Left kidney (tissue), 2 donors: Measurements from ENCODE around the gene EPHB2. TPM values are rescaled to one million over a fixed set of nuclear protein-coding genes. Genes with fewer than 3 reads are reported as not detected.
"Not testable (repeated sequence)": the region's sequence is repeated elsewhere in the genome, so short reads cannot be mapped to it uniquely, and the experiment has no call there.

ENCODE experiments used
- DNase-seq: peaks from one replicate; pipeline ENCODE4 v3.0.0-alpha.2; 2013
- polyA plus RNA-seq: library from polyadenylated mRNA; unstranded; fragments of 120-200 nt; gene quantifications from one replicate; pipeline ENCODE4 v1.2.1, GENCODE V29; 2013; ENCODE audit not compliant: insufficient read length

Gene EPHB2
- polyA plus RNA-seq, 1 donor = 11.5 TPM

DNA sequence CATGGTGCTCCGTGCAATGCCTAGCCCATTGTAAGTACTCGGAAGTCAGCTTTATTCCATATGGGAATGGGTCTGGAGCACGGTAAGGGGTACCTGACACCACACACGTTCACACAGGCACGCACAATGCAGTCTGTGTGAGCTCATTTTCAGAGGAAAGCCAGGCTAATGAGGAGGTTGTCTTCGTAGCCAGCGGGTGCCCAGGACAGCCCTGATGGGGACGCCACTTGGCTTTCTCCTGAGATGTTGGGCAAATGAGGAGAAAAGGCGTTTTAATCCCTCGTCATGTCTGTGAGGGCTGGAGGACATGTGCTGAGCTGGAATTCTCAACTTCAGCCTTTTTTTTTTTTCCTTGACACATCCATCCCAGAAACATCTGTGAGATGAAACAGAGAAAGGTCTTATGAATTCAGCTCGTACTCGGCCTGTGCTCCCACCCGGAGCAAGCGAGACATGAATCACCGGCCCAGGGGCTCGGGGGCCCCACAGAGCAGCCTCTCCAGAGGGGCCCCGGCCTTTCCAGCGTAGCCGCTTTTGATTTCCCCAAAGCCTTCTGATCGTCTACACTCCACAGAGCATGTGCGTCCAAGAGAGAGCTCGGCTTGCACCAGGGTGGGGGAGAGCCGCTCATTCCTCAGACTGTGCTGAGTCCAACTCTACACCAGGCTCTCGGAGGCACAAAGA lies 125.1 kb downstream of the EPHB2 start:
- no peak for DNase-seq

DNA sequence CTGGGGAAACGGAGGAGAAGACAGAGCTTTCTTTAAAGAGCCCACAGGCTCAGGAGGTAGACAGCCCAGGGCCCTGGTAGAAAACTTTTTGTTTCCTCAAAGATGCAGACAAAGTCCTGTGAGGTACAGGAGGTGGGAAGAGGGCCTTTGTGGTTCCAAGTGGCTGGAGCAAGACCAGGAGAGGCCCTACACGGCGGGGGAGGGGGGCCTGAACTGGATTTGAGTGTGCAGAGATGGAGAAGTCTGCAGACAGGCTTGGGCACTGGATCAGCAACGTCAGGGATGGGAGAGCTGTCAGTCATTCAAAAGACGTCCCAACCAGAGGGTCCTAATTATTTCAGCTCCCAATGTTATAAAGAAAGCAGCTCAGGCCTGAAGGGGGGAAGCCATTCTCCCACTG lies 126.2 kb downstream of the EPHB2 start:
- DNase-seq = no peak

DNA sequence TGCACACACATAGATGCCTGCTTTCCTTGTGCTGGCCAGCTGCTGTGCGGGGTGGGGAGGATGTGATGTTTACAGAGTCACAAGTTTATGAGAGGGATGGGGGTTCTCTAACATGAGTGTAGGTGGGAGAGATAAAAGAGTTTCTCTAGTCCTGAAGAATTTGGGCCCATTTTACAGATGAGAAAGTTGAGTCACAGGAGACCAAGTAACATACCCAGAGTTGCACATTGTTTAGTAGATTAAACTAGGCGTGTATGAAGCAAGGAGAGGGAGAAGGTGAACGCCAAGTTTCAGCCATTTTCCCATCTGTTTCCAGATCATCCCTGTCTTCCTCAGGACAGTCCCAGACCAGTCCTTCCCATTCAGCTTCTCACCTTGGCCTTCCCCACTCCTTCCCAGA lies 126.7 kb downstream of the EPHB2 start:
- DNase-seq = no peak

DNA sequence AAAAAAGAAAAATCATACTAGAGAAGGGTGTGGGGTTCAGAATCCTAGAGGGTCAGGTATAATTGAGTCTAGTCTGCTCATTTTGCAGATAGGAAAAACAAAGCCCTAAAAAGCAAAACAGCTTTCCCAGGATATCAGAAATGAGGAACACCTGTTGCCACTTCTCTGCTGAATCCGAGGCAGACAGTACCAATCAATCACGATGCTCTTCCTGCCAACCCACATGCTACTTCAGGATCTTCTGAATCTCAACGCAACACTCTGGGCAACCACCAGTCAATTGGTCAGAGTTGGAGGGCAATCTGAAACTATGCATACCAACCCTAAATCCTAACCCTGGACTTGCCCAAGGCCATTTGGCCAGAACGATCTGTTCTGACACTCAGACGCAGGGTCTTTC lies 128.3 kb downstream of the EPHB2 start:
- DNase-seq = no peak

DNA sequence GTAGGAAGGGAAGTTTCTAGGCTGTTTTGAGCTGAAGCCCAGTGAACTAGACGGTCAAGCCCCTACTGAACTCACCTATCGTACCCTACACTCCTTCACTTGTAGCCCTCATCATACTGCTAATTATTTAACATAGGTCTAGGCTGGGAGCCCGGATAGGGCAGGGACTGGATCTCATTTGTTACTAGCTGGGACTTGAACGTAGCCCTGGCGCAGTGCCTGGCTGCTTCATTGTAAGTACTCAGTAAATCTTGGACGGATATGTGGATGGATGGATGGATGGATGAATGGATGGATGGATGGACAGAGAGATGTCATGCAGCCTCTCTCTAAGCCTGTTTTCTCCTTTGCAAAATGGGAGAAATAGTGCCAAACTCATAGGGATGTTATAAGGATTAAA lies 129.2 kb downstream of the EPHB2 start:
- DNase-seq = no peak

DNA sequence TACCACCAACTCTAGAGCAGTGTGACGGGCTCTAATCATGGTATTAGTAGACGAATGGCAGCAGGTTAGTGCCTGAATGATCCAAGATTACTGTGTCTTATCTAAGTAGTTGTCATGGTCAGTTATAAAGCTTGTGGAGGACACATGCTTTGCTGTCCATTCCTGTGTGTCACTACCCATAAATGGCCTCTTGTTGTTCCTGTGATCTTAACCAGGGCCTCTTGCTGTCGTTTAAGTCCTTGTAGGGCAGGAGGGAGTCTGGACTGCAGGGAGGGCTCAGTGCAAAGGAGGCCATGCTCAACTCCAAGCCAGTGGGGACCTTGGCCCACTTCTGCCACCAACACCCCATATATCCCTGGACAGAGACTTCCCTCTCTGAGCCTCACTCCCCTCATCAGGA lies 130.5 kb downstream of the EPHB2 start:
- DNase-seq = no peak

DNA sequence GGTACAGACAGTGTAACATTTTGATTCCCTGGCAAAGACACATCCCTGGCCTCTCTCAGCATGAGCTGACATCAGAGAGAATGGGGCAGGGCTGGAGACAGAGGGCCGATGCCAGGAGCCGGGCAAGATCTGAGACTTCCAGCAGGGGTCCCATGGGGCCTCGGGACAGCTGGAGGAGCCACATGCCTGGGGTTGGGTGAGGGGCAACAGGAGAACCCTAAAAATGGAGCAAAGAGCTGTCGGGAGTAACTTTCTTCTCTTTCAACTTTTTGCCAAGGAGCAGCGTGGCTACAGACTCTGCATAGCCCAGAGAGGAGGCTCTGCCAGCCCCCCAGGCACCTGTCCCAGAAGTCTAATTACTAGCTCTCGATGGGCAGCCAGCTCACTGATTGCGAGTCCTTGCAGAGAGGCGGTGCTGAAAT lies 131.2 kb downstream of the EPHB2 start:
- DNase-seq = no peak

DNA sequence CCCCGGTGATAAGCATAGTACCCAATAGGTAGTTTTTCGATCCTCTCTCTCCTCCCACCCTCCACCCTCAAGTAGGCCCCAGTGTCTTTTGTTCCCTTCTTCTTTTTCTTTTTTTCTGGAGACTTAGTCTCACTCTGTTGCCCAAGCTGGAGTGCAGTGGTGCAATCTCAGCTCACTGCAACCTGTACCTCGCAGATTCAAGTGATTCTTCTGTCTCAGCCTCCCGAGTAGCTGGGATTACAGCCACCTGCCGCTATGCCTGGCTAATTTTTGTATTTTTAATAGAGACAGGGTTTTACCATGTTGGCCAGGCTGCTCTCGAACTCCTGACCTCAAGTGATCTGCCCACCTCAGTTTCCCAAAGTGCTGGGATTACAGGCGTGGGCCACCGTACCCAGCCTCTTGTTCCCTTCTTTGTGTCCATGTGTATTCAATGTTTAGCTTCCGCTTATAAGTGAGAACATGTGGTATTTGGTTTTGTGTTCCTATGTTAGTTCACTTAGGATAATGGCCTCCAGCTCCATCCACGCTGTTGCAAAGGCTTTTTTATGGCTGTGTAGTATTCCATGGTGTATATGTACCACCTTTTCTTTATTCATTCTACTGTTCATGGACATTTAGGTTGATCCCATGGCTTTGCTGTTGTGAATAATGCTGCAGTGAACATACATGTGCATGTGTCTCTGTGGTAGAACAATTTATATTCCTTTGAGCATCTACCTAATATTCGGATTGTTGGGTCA lies 133.0 kb downstream of the EPHB2 start:
- DNase-seq = not testable (repeated sequence)

DNA sequence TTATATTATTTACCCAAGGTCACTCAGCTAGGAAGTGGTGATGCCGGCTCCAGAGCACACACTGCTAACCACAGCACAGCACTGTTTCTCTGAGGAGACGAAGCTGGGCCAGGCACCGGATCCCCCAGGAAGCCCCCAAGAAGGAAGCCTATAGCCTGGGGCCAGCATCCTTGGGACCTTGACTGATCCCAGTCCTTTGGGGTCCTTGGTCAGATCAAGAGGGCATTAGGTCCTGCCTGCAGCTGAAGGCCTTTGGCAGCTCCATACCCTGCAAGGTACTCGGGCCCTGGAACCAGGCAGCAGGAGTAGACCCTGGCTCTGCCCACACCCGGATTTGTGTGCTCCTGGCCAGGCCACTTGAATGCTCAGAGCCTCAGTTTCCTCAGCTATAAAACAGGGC lies 134.0 kb downstream of the EPHB2 start:
- DNase-seq = no peak

DNA sequence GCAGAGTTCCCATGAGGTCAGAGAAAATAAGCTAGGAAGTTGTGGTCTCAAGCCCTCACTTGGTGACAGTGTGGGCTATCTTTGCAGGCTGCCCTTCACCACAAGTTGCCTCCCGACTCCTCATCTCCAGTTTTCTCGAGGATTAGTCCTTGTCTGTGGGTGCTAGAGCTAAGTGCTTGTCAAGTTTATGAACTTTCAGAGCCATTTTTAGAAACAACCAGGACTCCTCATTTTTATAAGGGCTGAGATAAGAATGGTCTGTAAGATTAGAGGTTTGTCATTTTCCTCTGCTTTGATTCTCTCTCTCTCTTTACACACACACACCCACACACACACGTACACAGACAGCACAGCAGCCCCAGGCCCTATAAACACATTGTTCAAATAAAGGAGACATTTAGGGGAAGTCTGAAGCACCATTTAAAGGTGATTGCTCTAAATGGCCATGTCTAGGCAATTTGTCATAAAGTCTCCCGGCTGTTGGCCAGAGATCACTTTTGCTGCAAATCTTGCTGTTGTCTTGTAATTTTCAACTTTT lies 134.8 kb downstream of the EPHB2 start:
- DNase-seq = no peak

DNA sequence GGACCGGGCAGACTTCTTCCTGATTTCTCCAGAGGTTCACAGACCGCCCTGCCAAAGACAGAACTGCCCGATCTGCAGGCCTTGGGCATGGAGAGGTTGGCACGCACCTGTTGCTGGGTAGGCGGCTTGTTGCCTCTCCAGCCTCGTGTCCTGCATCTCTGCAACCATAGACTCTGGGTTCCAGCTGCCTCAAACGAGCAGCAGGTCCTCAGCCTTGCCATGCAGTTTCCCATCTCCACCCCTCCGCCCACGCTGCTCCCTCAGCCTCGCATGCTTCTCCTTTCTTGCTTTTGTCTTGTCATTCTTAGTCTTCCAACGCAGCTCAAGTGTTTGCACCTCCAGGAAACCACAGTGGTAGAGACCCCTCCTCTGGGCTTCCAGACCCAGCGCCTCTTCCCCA lies 135.8 kb downstream of the EPHB2 start:
- DNase-seq = no peak

DNA sequence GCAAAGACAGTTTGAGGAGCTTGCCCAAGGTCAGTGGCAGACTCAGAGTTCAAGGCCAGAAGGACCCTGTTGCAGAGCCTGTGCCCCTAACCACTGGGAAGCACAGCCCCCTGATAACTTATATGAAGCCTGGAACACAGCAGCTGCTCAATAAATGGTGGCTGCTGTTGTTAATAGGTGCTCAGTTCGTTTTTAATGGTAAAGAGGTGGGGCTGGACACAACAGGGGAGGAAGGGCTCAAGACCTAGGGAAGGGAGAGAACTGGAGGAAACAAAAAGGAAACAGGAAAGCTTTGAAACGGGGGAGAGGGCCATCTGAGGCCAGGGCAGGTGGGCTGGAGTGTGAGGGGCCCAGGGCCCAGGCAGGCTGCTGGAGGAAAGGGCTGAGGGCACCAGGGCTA lies 136.6 kb downstream of the EPHB2 start:
- no peak for DNase-seq

DNA sequence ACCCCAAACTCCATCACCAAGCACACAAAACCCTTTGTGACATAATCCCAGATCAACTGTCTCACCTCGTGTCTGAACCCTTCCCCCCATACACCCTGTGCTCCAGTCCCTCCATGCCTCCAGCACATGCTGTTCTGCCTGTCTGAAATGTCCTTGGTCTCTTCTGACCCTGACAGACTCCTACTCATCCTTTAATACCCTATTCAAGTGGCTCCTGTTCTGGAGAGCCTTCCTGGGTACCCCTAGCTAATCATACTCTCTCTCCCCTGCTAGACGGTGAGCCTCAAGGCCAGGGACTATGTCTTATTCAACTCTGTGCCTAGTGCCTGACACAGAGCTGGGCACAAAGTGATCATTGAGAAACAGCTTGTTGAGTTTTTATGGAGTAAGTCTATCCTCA lies 137.1 kb downstream of the EPHB2 start:
- no peak for DNase-seq

DNA sequence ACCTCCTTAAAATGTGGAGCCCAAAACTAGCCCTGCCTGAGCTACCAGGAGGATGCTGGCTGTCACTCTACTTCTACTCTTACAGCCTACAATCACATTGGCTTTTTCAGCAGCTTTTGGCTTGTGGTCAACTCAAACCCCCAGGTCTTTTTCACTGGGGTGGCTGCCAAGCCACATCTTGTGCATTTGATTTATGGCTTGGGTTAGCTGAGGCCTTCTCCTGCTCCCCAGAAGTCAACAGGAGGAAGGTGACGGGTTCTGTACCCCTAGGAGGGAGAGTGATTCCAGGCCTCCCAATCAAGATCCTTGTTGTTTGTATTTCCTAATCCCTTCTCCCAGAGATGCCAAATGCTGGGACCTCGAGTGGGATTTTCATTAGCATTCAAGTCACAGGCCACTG lies 137.8 kb downstream of the EPHB2 start:
- DNase-seq = no peak

DNA sequence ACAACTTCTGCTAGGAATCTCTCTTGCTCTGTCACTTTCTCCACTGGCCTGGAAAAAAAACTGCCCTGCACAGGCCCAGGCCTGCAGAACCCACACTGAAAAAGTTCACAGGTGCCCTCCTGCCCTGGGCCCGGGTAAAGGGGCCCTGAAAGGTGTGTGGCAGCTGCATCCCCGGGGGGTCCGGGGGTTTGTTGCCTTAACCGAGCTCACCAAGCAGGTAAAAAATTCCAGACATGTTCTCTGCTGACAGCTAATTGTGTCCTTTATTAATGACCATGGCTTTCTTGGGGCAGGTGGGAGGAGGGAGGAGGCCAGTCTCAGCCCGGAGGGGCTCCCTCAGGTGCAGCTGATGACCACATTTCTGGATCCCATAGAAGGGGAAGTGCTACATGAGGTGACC lies 139.1 kb downstream of the EPHB2 start:
- no peak for DNase-seq

DNA sequence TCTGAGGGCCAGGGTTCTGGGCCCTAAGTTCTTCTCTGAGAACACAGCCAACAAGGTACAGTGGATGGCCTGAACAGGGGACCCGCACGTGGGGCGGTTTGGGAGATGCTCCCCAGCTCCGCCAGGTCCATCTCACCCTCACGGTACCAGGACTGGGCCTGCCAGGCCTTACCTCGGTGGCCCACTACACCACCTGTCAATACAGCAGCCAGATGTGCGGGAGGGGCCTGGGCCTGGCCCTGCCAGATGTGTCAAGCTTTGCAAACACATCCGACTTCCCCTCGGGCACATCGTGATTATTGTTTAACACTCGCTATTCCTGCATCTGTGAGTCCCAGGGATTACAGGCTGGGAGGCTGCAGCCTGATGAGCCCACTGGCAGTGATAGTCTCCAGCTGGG lies 139.6 kb downstream of the EPHB2 start:
- DNase-seq = no peak

DNA sequence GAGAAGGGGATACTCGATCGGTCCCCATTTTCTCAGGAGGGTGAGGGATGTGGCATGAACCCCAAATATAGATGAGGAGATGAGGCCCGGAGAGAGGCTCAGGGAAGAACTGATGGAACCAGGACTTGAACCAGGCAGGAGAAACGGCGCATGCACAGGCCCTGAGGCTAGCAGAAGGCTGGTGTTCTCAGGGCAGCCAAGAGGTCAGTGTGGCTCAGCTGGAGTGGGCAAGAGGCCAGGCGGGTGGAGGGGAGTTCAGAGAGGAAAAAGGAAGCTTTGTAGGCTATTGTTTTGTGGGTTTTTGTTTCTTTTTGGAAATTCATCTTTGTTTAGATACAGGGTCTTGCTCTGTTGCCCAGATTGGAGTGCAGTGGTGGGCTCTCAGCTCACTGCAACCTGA lies 140.0 kb downstream of the EPHB2 start:
- DNase-seq = no peak

DNA sequence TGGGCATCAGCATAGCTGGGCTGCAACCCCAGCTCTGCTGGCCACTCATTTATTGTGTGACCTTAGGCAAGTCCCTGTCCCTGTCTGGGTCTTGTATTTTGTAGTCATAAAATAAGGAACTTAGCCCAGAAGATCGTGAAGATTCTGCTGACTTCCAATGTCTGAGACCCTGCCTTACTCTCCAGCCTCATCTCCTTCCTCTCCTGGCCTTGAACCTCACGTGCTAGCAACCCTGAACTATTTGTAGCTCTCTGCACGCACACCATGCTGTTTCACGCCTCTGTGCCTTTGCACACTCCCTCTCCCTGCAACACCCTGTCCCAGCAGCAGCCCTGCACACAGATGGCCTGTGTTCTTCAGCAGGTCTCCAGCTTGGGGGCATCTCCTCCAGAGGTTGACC lies 140.9 kb downstream of the EPHB2 start:
- no peak for DNase-seq

DNA sequence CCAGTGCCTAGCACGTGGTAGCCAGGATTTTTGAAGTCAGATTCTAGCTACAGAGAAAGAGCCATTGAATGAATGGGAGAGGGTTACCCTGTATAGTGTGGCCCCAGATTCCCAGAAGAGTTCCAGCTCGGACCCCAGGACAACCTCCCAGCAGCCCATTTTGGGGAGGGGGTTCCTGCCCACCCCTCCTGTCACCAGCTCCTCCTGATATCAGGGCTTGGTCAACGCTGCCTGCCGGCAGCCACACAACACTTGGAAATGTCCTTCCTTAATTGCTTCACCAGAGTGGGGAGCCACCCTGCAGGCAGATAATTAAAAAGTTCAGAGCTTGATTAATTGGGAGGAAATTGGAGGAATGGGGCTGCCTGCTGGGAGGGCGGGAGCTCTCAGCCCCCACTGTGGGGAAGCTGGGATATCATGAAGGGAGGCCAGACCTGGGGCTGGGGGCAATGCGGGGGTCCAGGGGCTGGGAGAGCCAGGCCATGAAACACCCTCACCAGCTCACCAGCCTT lies 141.6 kb downstream of the EPHB2 start:
- DNase-seq = no peak

DNA sequence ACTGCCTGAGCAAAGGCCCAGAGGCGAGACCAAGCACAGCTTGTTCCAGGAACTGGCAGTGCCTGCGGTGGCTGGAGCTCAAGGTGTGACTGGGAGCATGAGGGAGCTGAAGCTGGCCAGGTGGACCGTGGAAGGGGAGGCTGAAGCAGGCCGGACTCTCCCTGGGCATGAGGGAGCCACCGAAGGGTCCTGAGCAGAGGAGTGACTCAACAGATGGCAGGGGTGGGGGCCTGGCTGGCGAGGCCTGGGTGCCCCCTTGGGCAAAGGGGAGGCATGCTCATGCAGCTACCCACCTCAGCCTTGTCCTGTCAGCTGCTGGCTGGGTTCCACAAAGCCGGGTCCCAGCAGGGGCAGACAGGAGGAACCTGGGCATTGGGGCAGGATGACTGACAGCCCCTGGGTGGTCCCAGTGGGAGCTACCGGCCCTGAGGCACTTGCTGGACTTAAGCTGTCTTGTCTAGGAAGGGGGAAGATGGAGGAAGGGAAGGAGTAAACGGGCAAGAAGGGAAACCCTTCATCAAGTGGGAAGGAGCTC lies 143.1 kb downstream of the EPHB2 start:
- no peak for DNase-seq

DNA sequence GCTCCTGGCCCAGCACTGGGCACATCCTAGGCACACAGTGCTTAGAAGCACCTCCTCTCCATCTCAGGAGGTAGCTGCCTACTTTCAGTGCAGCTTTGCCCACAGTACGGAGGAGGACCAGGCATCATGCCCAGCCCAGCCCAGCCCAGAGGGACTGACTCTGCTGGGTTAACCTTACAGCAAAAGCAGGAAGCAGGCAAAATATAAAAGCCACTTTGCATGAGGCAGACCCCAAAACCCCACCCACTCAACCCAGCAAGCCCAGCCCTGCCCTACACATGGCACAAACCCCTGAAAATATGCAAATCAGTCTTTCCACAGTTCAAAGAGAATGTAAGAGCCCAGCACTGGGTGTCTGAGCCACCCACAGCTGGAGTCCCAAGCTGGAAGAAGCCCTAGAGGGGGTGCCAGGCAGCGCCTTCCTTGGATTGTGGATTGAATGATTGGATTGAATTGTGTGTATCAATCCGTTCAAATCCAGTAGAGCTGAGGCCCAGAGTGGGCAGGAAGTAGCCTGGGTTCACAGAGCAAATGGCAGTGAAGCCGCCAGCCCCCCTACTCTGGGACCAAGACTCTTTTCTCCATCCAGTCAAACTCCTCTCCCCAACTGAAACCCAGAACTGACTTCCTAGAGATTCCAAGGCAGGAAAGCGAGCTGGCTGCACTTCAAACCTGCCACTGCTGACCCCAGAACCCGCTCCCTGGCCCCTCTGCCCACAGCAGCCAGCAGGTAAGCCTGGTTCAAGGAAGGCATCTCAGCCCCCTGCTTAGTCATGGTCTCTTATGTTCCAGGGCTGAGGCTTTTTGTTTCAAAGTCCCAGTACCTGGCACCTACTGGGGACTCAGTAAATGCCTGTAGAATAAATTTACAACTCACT lies 144.3 kb downstream of the EPHB2 start:
- no peak for DNase-seq
